Fibroblast of lung (primary cell): Measurements from ENCODE around the gene UTP4. TPM values are rescaled to one million over a fixed set of nuclear protein-coding genes. Genes with fewer than 3 reads are reported as not detected.

ENCODE experiments used
- DNase-seq, 2 donors: peaks; one replicate each; pipeline versions ENCODE4 v3.0.0 to v3.0.0-alpha.2; 2010; ENCODE audit warnings: low read depth in 2 of 2
- H2AFZ ChIP-seq: 2 replicates; pipeline ENCODE4 v1.5.1; 2012; ENCODE audit warnings: low read length, control low read depth, inconsistent platforms
- H3K27ac ChIP-seq: 2 replicates; pipeline ENCODE4 v1.5.1; 2011; ENCODE audit warnings: low read length, control low read depth; ENCODE audit not compliant: insufficient read depth
- H3K27me3 ChIP-seq: 2 replicates; pipeline ENCODE4 v1.5.1; 2011; ENCODE audit warnings: mild to moderate bottlenecking, low read length; ENCODE audit not compliant: control insufficient read depth, insufficient read depth
- H3K36me3 ChIP-seq: 2 replicates; pipeline ENCODE4 v1.5.1; 2011; ENCODE audit warnings: low read length; ENCODE audit not compliant: control insufficient read depth, insufficient read depth
- H3K4me1 ChIP-seq: 2 replicates; pipeline ENCODE4 v1.5.1; 2011; ENCODE audit warnings: low read length; ENCODE audit not compliant: control insufficient read depth, insufficient read depth; ENCODE audit errors: extremely low read depth
- H3K4me2 ChIP-seq: 2 replicates; pipeline ENCODE4 v1.5.1; 2011; ENCODE audit warnings: low read length, control low read depth; ENCODE audit not compliant: insufficient read depth; ENCODE audit errors: extremely low read depth
- H3K4me3 ChIP-seq, 4 experiments: fragments of 200-600 bp in 1 of 4; sonication (generic) in 1 of 4; replicated peaks in 1 of 4; 2 replicates each; pipeline ENCODE4 v1.5.1; 2011 to 2016; ENCODE audit warnings: low read length in 4 of 4, low read depth in 3 of 4, mild to moderate bottlenecking in 3 of 4, control low read depth in 2 of 4, inconsistent platforms in 1 of 4, mixed read lengths in 1 of 4; ENCODE audit not compliant: insufficient read depth in 1 of 4; ENCODE audit errors: control extremely low read depth in 1 of 4
- H3K79me2 ChIP-seq: 2 replicates; pipeline ENCODE4 v1.5.1; 2012; ENCODE audit warnings: mild to moderate bottlenecking, low read length, inconsistent platforms; ENCODE audit not compliant: control insufficient read depth, insufficient read depth
- H3K9ac ChIP-seq: 2 replicates; pipeline ENCODE4 v1.5.1; 2011; ENCODE audit warnings: mild to moderate bottlenecking, low read length, control low read depth; ENCODE audit not compliant: insufficient read depth
- H3K9me3 ChIP-seq: 2 replicates; pipeline ENCODE4 v1.5.1; 2012; ENCODE audit warnings: low read depth, low read length; ENCODE audit not compliant: control insufficient read depth, insufficient read depth
- H4K20me1 ChIP-seq: 2 replicates; pipeline ENCODE4 v1.5.1; 2011; ENCODE audit warnings: low read length; ENCODE audit not compliant: control insufficient read depth, insufficient read depth; ENCODE audit errors: extremely low read depth
- CTCF ChIP-seq, 2 donors: IDR thresholded peaks in 1 of 2; conservative IDR thresholded peaks in 1 of 2; 1 replicate in 1 of 2; 2 replicates in 1 of 2; pipeline ENCODE4 v1.5.1; 2011 to 2012; ENCODE audit warnings: low read length in 2 of 2, control low read depth in 1 of 2, inconsistent platforms in 1 of 2, low read depth in 1 of 2, mild to moderate bottlenecking in 1 of 2
- EZH2 ChIP-seq: IDR thresholded peaks from 2 replicates; pipeline ENCODE4 v1.5.1; 2012; ENCODE audit warnings: low read length, control low read depth, mild to moderate bottlenecking; ENCODE audit errors: missing control alignments
- polyA plus RNA-seq, 2 donors: library from polyadenylated mRNA; depleted of rRNA in 1 of 2; stranded (reverse) in 1 of 2; unstranded in 1 of 2; fragments of >200 nt; gene quantifications; 2 replicates each; pipeline ENCODE4 v1.2.1, GENCODE V29; 2011 to 2012; ENCODE audit warnings: missing spikeins in 1 of 2
- total RNA-seq: library from RNA; depleted of rRNA; stranded (reverse); fragments of >200 nt; gene quantifications from 2 replicates; pipeline ENCODE4 v1.2.1, GENCODE V29; 2014

Gene UTP4
- total and polyA plus RNA-seq, 2 donors (not counting 1 experiment from before 2014, with no cell fraction given): 14.4 to 56.5 TPM

GRCh38 chr16:69195369-69196029 lies 63.0 kb downstream of the UTP4 start:
- H3K4me2 ChIP-seq: no peak overlapping the region
- no peak overlapping the region for H3K27ac ChIP-seq
- TF ChIP-seq EZH2: no peak
- no peak for TF ChIP-seq CTCF (conservative IDR thresholded peaks at IDR 0.05 in 1 of 2, IDR thresholded peaks at IDR 0.05 in 1 of 2; ENCODE audit: low read depth in 1 of 2, low read length in 2 of 2)
- H3K9me3 ChIP-seq: no peaks in the 10 kb centered on the region
- peaks cover 9% of the 10 kb centered on the region for H3K4me1 ChIP-seq
- no peak overlapping the region for H2AFZ ChIP-seq
- no peak overlapping the region for H3K4me3 ChIP-seq
- DNase-seq: no peak
- no peaks in the 10 kb centered on the region for H4K20me1 ChIP-seq
- no peaks in the 10 kb centered on the region for H3K36me3 ChIP-seq
- H3K27me3 ChIP-seq: no peaks in the 10 kb centered on the region
- H3K9ac ChIP-seq: no peak overlapping the region
- H3K79me2 ChIP-seq: peaks cover 89% of the 10 kb centered on the region

GRCh38 chr16:69197573-69197972 lies 65.1 kb downstream of the UTP4 start:
- H4K20me1 ChIP-seq: no peaks in the 10 kb centered on the region
- peaks cover 3% of the 10 kb centered on the region for H3K4me1 ChIP-seq
- no peak overlapping the region for H3K4me3 ChIP-seq
- no peak for DNase-seq
- H3K36me3 ChIP-seq: no peaks in the 10 kb centered on the region
- H3K27me3 ChIP-seq: no peaks in the 10 kb centered on the region
- peaks cover 87% of the 10 kb centered on the region for H3K79me2 ChIP-seq
- no peak overlapping the region for H3K4me2 ChIP-seq
- no peak overlapping the region for H3K9ac ChIP-seq
- no peak overlapping the region for H3K27ac ChIP-seq
- H2AFZ ChIP-seq: no peak overlapping the region
- H3K9me3 ChIP-seq: no peaks in the 10 kb centered on the region
- TF ChIP-seq CTCF (conservative IDR thresholded peaks at IDR 0.05 in 1 of 2, IDR thresholded peaks at IDR 0.05 in 1 of 2; ENCODE audit: low read depth in 1 of 2, low read length in 2 of 2): no peak
- no peak for TF ChIP-seq EZH2

DNA sequence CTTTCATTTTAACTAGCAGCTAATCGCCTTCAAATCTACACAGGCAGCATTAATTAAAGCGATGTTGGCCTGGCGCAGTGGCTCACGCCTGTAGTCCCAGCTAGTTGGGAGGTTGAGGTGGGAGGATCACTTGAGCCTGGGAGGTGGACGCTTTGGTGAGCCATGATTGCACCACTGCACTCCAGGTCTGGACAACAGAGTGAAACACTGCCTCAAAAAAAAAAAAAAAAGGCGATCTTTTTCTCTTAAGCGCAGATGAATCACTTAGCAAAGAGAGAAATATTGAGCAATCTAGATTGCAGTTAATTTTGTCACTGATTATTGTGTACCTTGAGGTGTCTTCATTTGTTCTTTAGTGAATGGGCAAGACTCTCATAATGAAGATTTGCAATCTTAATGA lies 66.9 kb downstream of the UTP4 start:
- Histone ChIP-seq H3K27ac (no peak overlapping the region), H3K9me3 (no peaks in the 10 kb centered on the region), H3K27me3 (no peaks in the 10 kb centered on the region), H4K20me1 (no peaks in the 10 kb centered on the region), H3K4me1 (peaks cover 3% of the 10 kb centered on the region), H3K79me2 (peaks cover 83% of the 10 kb centered on the region), H3K36me3 (no peaks in the 10 kb centered on the region), H3K4me2 (no peak overlapping the region), H3K9ac (no peak overlapping the region), H2AFZ (no peak overlapping the region), H3K4me3 (no peak overlapping the region)
- no peak for TF ChIP-seq CTCF (conservative IDR thresholded peaks at IDR 0.05 in 1 of 2, IDR thresholded peaks at IDR 0.05 in 1 of 2; ENCODE audit: low read depth in 1 of 2, low read length in 2 of 2)
- no peak for TF ChIP-seq EZH2
- peak; percentile 68 to 82 for DNase-seq
